Activated CD4-positive, alpha-beta T cell treated with anti-CD3 and anti-CD28 coated beads for 36 hours (primary cell): Measurements from ENCODE around the gene KLHL6. TPM values are rescaled to one million over a fixed set of nuclear protein-coding genes. Genes with fewer than 3 reads are reported as not detected.
"Not testable (repeated sequence)": the region's sequence is repeated elsewhere in the genome, so short reads cannot be mapped to it uniquely, and the experiment has no call there.

Experiments used
- ATAC-seq: fragments of 200-7000 bp; cut with Tn5 transposase; one replicate; pipeline ENCODE4 v1.10.0; 2021; ENCODE audit warnings: mild to moderate bottlenecking, moderate library complexity
- CTCF ChIA-PET: fragments of 350-600 bp; sonication (Branson Sonifier 250); formaldehyde crosslinking; loops from one replicate; lab custom pipeline; 2021; ENCODE audit warnings: antibody characterized with exemption; lab: Charles Lee
- POLR2A ChIA-PET: fragments of 350-600 bp; sonication (Branson Sonifier 250); formaldehyde crosslinking; loops from one replicate; lab custom pipeline; 2021; ENCODE audit warnings: antibody characterized with exemption, inconsistent platforms; lab: Charles Lee
- DNase-seq: peaks from one replicate; pipeline ENCODE4 v3.0.0-alpha.2; 2020
- H3K27ac Mint-ChIP-seq: one replicate; pipeline ENCODE4 v1.8.0; 2021; ENCODE audit warnings: mixed read lengths
- H3K27me3 Mint-ChIP-seq: one replicate; pipeline ENCODE4 v1.8.0; 2021; ENCODE audit warnings: mixed read lengths
- H3K36me3 Mint-ChIP-seq: one replicate; pipeline ENCODE4 v1.8.0; 2021; ENCODE audit warnings: low read depth, mixed read lengths
- H3K4me1 Mint-ChIP-seq: one replicate; pipeline ENCODE4 v1.8.0; 2021; ENCODE audit warnings: mixed read lengths
- H3K4me3 Mint-ChIP-seq: one replicate; pipeline ENCODE4 v1.8.0; 2021; ENCODE audit warnings: mild to moderate bottlenecking, moderate library complexity, mixed read lengths
- H3K9me3 Mint-ChIP-seq: one replicate; pipeline ENCODE4 v1.8.0; 2021; ENCODE audit warnings: low read depth, mixed read lengths
- intact Hi-C, 2 experiments: fragments of 100-400 bp; cut with DNase I in 1 of 2; cut with micrococcal nuclease in 1 of 2; formaldehyde crosslinking; loops; one replicate each; pipeline versions ENCODE4 v1.14.2 to v1.15.1; 2022 to 2024; cut with DNase I, micrococcal nuclease
- total RNA-seq, 2 experiments: library from RNA; stranded (reverse); gene quantifications; one replicate each; pipeline ENCODE4 v1.2.3, GENCODE V29; 2021

Gene KLHL6
- total RNA-seq, 2 experiments from 2014 or later, result 62.8 to 64.7 TPM

- Mint-ChIP-seq H3K9me3 (no peaks in the 10 kb centered on the region), H3K4me1 (peaks cover 10% of the 10 kb centered on the region), H3K4me3 (no peak overlapping the region), H3K27ac (no peak overlapping the region), H3K36me3 (peaks cover 14% of the 10 kb centered on the region), H3K27me3 (no peaks in the 10 kb centered on the region)
- intact Hi-C loops, result no loop called here
- CTCF ChIA-PET, result interaction anchor here (0.7 to 1.6 kb wide), 2 partner anchors 9 to 16 kb away, joined by 3 to 4 read pairs; no protein-coding TSS in a partner anchor
- no peak for ATAC-seq
- POLR2A ChIA-PET, result no interaction called here
- no peak for DNase-seq
Measured at GRCh38 chr3:183486472-183486871, 69.0 kb downstream of the KLHL6 start.

GRCh38 chr3:183485585-183485984 lies 69.9 kb downstream of the KLHL6 start:
- intact Hi-C loops, result no loop called here
- ATAC-seq (no peak), DNase-seq (no peak)
- H3K36me3 Mint-ChIP-seq, result peaks cover 6% of the 10 kb centered on the region
- peaks cover 8% of the 10 kb centered on the region for H3K4me1 Mint-ChIP-seq
- H3K9me3 Mint-ChIP-seq, result no peaks in the 10 kb centered on the region
- H3K27ac Mint-ChIP-seq, result peak overlapping the region; percentile 51
- CTCF ChIA-PET, result interaction anchor here (0.5 to 1.6 kb wide), 7 partner anchors 10 to 336 kb away, joined by 3 to 4 read pairs (median 3); no protein-coding TSS in a partner anchor
- no peak overlapping the region for H3K4me3 Mint-ChIP-seq
- POLR2A ChIA-PET, result interaction anchor here (0.8 kb wide), 1 partner anchor 56 kb away, joined by 3 read pairs; no protein-coding TSS in a partner anchor
- H3K27me3 Mint-ChIP-seq, result no peaks in the 10 kb centered on the region

- H3K4me1 Mint-ChIP-seq, result peaks cover 13% of the 10 kb centered on the region
- peaks cover 3% of the 10 kb centered on the region for H3K36me3 Mint-ChIP-seq
- H3K4me3 Mint-ChIP-seq, result no peak overlapping the region
- H3K27me3 Mint-ChIP-seq, result no peaks in the 10 kb centered on the region
- ATAC-seq, result no peak
- DNase-seq, result no peak
- no peaks in the 10 kb centered on the region for H3K9me3 Mint-ChIP-seq
- intact Hi-C loops, result no loop called here
- ChIA-PET POLR2A (interaction anchor here (0.8 kb wide), 1 partner anchor 56 kb away, joined by 3 read pairs; no protein-coding TSS in a partner anchor), CTCF (interaction anchor here (0.5 to 0.8 kb wide), 5 partner anchors 10 to 337 kb away, joined by 3 read pairs; no protein-coding TSS in a partner anchor)
- H3K27ac Mint-ChIP-seq, result peak overlapping the region; percentile 51
Measured at GRCh38 chr3:183485093-183485492, 70.4 kb downstream of the KLHL6 start.

- Mint-ChIP-seq H3K9me3 (no peaks in the 10 kb centered on the region), H3K4me3 (no peak overlapping the region), H3K36me3 (peaks cover 3% of the 10 kb centered on the region), H3K27ac (no peak overlapping the region), H3K27me3 (no peaks in the 10 kb centered on the region), H3K4me1 (peaks cover 14% of the 10 kb centered on the region)
- ChIA-PET POLR2A (interaction anchor here (0.8 kb wide), 1 partner anchor 57 kb away, joined by 3 read pairs; no protein-coding TSS in a partner anchor), CTCF (interaction anchor here (0.7 kb wide), 1 partner anchor 41 kb away, joined by 3 read pairs; no protein-coding TSS in a partner anchor)
- ATAC-seq (no peak), DNase-seq (no peak)
- intact Hi-C loops, result loop anchor here in 1 of 2 experiments (5.0 kb wide), 1 partner anchor 33 kb away; no protein-coding TSS in a partner anchor
Measured at GRCh38 chr3:183484431-183485075, 71.0 kb downstream of the KLHL6 start.

- CTCF ChIA-PET, result interaction anchor here (0.7 to 0.9 kb wide), 3 partner anchors 21 to 234 kb away, joined by 3 read pairs; no protein-coding TSS in a partner anchor
- ATAC-seq (peak; percentile 81), DNase-seq (peak; percentile 50)
- H3K4me1 Mint-ChIP-seq, result peaks cover 14% of the 10 kb centered on the region
- peak overlapping the region; percentile 34 for H3K27ac Mint-ChIP-seq
- no peaks in the 10 kb centered on the region for H3K9me3 Mint-ChIP-seq
- POLR2A ChIA-PET, result interaction anchor here (0.5 to 1.2 kb wide), 3 partner anchors 99 to 345 kb away, joined by 3 to 5 read pairs (median 3); no protein-coding TSS in a partner anchor
- intact Hi-C loops, result loop anchor here (2.0 to 5.0 kb wide), 3 partner anchors 36 to 73 kb away; partner anchors contain the start of gene KLHL6 (in 1 of the 2)
- H3K27me3 Mint-ChIP-seq, result no peaks in the 10 kb centered on the region
- no peaks in the 10 kb centered on the region for H3K36me3 Mint-ChIP-seq
- H3K4me3 Mint-ChIP-seq, result no peak overlapping the region
Measured at GRCh38 chr3:183481582-183481981, 73.9 kb downstream of the KLHL6 start.

- Mint-ChIP-seq H3K36me3 (no peaks in the 10 kb centered on the region), H3K4me1 (peaks cover 14% of the 10 kb centered on the region), H3K4me3 (no peak overlapping the region), H3K27me3 (no peaks in the 10 kb centered on the region), H3K27ac (no peak overlapping the region), H3K9me3 (no peaks in the 10 kb centered on the region)
- intact Hi-C loops, result no loop called here
- CTCF ChIA-PET, result interaction anchor here (1.3 to 2.4 kb wide), 4 partner anchors 9 to 289 kb away, joined by 4 to 21 read pairs (median 5); no protein-coding TSS in a partner anchor
- POLR2A ChIA-PET, result no interaction called here
- no peak for DNase-seq
- no peak for ATAC-seq
Measured at GRCh38 chr3:183478501-183478900, 77.0 kb downstream of the KLHL6 start.

- H3K9me3 Mint-ChIP-seq, result no peaks in the 10 kb centered on the region
- no peak overlapping the region for H3K27ac Mint-ChIP-seq
- no peak overlapping the region for H3K4me3 Mint-ChIP-seq
- no peaks in the 10 kb centered on the region for H3K36me3 Mint-ChIP-seq
- peaks cover 14% of the 10 kb centered on the region for H3K4me1 Mint-ChIP-seq
- intact Hi-C loops, result no loop called here
- CTCF ChIA-PET, result interaction anchor here (0.9 to 2.4 kb wide), 4 partner anchors 12 to 289 kb away, joined by 3 to 6 read pairs (median 4); no protein-coding TSS in a partner anchor
- ATAC-seq (no peak), DNase-seq (no peak)
- H3K27me3 Mint-ChIP-seq, result no peaks in the 10 kb centered on the region
- POLR2A ChIA-PET, result interaction anchor here (0.6 kb wide), 1 partner anchor 49 kb away, joined by 3 read pairs; the partner anchor contains the start of gene MCF2L2
Measured at GRCh38 chr3:183477801-183478456, 77.6 kb downstream of the KLHL6 start.

GRCh38 chr3:183475764-183476162 lies 79.7 kb downstream of the KLHL6 start:
- H3K36me3 Mint-ChIP-seq, ATAC-seq, H3K9me3 Mint-ChIP-seq, POLR2A ChIA-PET, H3K27ac Mint-ChIP-seq, H3K4me3 Mint-ChIP-seq, DNase-seq, H3K27me3 Mint-ChIP-seq, intact Hi-C loops, H3K4me1 Mint-ChIP-seq: not testable (repeated sequence)
- CTCF ChIA-PET, result interaction anchor here (0.5 to 2.2 kb wide), 7 partner anchors 10 to 732 kb away, joined by 3 to 9 read pairs (median 3); no protein-coding TSS in a partner anchor

GRCh38 chr3:183475016-183475763 lies 80.3 kb downstream of the KLHL6 start:
- peaks cover 4% of the 10 kb centered on the region for H3K4me1 Mint-ChIP-seq
- no peaks in the 10 kb centered on the region for H3K27me3 Mint-ChIP-seq
- H3K4me3 Mint-ChIP-seq, result no peak overlapping the region
- ChIA-PET POLR2A (no interaction called here), CTCF (interaction anchor here (0.5 to 2.2 kb wide), 9 partner anchors 10 to 732 kb away, joined by 3 to 9 read pairs (median 3); no protein-coding TSS in a partner anchor)
- no peak for ATAC-seq
- no peaks in the 10 kb centered on the region for H3K9me3 Mint-ChIP-seq
- intact Hi-C loops, result no loop called here
- DNase-seq, result no peak
- no peaks in the 10 kb centered on the region for H3K36me3 Mint-ChIP-seq
- no peak overlapping the region for H3K27ac Mint-ChIP-seq

- H3K27me3 Mint-ChIP-seq, result no peaks in the 10 kb centered on the region
- DNase-seq (no peak), ATAC-seq (no peak)
- H3K9me3 Mint-ChIP-seq, result no peaks in the 10 kb centered on the region
- ChIA-PET POLR2A (no interaction called here), CTCF (interaction anchor here (1.1 to 2.0 kb wide), 5 partner anchors 14 to 292 kb away, joined by 3 to 9 read pairs (median 4); no protein-coding TSS in a partner anchor)
- intact Hi-C loops, result no loop called here
- no peak overlapping the region for H3K27ac Mint-ChIP-seq
- H3K36me3 Mint-ChIP-seq, result no peaks in the 10 kb centered on the region
- no peak overlapping the region for H3K4me3 Mint-ChIP-seq
- H3K4me1 Mint-ChIP-seq, result peaks cover 10% of the 10 kb centered on the region
Measured at GRCh38 chr3:183473969-183474368, 81.5 kb downstream of the KLHL6 start.
